Measurements from ENCODE around the gene ENAM.
A peak's percentile ranks its signal among the peaks of the same experiment; 100 is the strongest.

The ENAM gene

GRCh38 chr4:70628444-70628843 lies at the start of gene ENAM:
Gene ENAM (plus strand): TSS chr4:70628744. CDS start chr4:70629501, 757 bp downstream.
- no peak for DNase-seq

GRCh38 chr4:70581980-70582379 lies 46.6 kb upstream of the ENAM start:
- DNase-seq, result no peak

GRCh38 chr4:70583952-70584834 lies 44.4 kb upstream of the ENAM start:
- no peak for DNase-seq

- DNase-seq, result no peak
Measured at GRCh38 chr4:70586841-70587240, 41.7 kb upstream of the ENAM start.

GRCh38 chr4:70589785-70590184 lies 38.8 kb upstream of the ENAM start:
- no peak for DNase-seq

GRCh38 chr4:70591955-70592582 lies 36.5 kb upstream of the ENAM start, which contains the start of gene AMBN:
Gene AMBN (plus strand): TSS chr4:70592256. CDS start chr4:70592359, 103 bp downstream.
- no peak for DNase-seq

GRCh38 chr4:70594196-70594595 lies 34.3 kb upstream of the ENAM start:
- DNase-seq, result no peak

- DNase-seq, result no peak
Measured at GRCh38 chr4:70600305-70600704, 28.2 kb upstream of the ENAM start.

- no peak for DNase-seq
Measured at GRCh38 chr4:70600977-70601376, 27.6 kb upstream of the ENAM start.

GRCh38 chr4:70601422-70602039 lies 27.0 kb upstream of the ENAM start:
- DNase-seq, result peak; percentile 73

GRCh38 chr4:70603856-70604255 lies 24.7 kb upstream of the ENAM start:
- DNase-seq, result no peak

- no peak for DNase-seq
Measured at GRCh38 chr4:70606459-70606858, 22.1 kb upstream of the ENAM start.

GRCh38 chr4:70607334-70607853 lies 21.1 kb upstream of the ENAM start:
- DNase-seq, result no peak

GRCh38 chr4:70608324-70608723 lies 20.2 kb upstream of the ENAM start:
- DNase-seq, result no peak

GRCh38 chr4:70613306-70614183 lies 15.0 kb upstream of the ENAM start:
- DNase-seq, result no peak

GRCh38 chr4:70614184-70614555 lies 14.4 kb upstream of the ENAM start:
- no peak for DNase-seq

- DNase-seq, result no peak
Measured at GRCh38 chr4:70619288-70619687, 9.3 kb upstream of the ENAM start.

- DNase-seq, result no peak
Measured at GRCh38 chr4:70619778-70620177, 8.8 kb upstream of the ENAM start.

- no peak for DNase-seq
Measured at GRCh38 chr4:70623323-70623722, 5.2 kb upstream of the ENAM start.

GRCh38 chr4:70624226-70624793 lies 4.2 kb upstream of the ENAM start:
- no peak for DNase-seq

GRCh38 chr4:70627620-70628019 lies 924 bp upstream of the ENAM start:
- no peak for DNase-seq

GRCh38 chr4:70629469-70630090 lies 1.0 kb downstream of the ENAM start:
- DNase-seq, result no peak
